NCI-H2081 treated with DMSO at 0.1 percent for 48 hours (cell line): ENCODE measurements around the gene PRELP.
"Not testable (repeated sequence)": the region's sequence is repeated elsewhere in the genome, so short reads cannot be mapped to it uniquely, and the experiment has no call there.

Experiments
- DNase-seq: peaks from one replicate; lab custom pipeline; 2025; lab: John Stamatoyannopoulos, UW

Gene PRELP

GRCh38 chr1:203454986-203455471 lies 20.6 kb upstream of the PRELP start:
- DNase-seq = no peak

DNA sequence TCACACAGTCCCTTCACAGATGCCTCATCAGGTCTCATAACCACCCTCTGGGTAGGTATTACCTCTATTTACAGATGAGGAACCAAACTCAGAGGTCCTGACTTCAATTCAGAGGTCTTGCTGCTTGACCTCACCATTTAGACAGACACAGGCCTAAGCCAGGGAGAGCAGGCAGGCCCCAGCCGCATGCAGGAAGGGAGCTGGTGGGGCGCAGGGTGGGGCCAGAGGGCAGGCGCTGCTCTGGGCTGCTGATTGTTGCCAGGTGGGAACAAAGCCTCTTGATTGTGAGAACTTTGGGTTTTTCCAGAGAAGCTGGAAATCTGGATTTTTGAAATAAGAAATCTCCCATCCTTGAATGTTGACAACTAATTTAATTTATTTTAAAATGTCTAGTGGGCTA lies 19.9 kb upstream of the PRELP start:
- DNase-seq = no peak

GRCh38 chr1:203456577-203456976 lies 19.0 kb upstream of the PRELP start:
- no peak for DNase-seq

GRCh38 chr1:203458078-203458477 lies 17.5 kb upstream of the PRELP start:
- DNase-seq = no peak

GRCh38 chr1:203459671-203460201 lies 15.9 kb upstream of the PRELP start:
- no peak for DNase-seq

GRCh38 chr1:203461717-203462116 lies 13.9 kb upstream of the PRELP start:
- DNase-seq = peak; percentile 13

DNA sequence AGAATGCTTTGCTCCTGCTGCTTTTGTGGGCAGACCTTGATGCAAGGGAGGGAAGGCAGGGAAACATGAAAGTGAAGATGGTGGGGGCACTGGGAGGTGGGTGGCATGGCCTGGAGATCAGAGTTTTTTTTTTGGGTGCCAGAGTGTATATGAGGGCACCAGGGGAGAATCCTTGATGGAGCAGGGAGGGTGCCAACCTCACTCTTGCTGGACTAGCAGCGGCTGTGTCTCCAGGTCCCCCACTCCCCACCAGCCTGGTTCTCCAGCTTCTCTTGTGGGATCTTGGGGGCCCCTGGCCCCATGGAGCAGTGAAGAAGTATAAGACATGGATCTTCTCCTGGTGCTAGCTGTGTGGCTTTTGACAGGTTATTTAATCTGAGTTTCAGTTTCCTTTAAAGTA lies 13.5 kb upstream of the PRELP start:
- no peak for DNase-seq

GRCh38 chr1:203462878-203463277 lies 12.7 kb upstream of the PRELP start:
- DNase-seq = no peak

DNA sequence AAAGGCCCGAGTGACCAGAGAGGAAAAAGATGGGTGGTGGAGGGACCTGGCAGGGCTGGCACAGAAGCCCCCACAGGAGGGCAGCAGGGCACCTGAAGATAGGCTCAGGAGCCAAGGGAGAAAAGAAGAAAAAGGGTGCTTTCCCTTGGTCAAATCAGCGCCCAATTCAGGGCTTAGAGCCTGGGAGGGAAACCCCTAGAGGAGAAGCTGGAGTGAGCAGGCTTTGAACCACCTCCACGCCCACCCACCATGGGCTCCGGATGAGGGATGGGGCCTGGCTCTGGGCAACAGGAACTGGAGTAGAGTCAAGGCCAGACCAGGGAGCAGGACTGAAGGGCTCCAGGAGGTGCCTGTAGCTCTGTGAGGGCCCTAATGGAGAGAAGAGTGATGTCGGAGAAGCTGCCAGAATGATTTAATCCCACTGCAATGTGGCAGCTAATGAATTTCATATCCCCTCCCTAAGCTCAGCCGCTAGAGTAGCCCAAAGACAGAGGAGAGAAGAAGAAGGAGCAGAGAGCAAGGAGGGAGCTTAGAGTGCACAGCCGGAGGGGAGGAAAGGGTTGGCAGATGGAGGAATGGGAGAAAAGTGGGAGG lies 12.0 kb upstream of the PRELP start:
- DNase-seq = no peak

DNA sequence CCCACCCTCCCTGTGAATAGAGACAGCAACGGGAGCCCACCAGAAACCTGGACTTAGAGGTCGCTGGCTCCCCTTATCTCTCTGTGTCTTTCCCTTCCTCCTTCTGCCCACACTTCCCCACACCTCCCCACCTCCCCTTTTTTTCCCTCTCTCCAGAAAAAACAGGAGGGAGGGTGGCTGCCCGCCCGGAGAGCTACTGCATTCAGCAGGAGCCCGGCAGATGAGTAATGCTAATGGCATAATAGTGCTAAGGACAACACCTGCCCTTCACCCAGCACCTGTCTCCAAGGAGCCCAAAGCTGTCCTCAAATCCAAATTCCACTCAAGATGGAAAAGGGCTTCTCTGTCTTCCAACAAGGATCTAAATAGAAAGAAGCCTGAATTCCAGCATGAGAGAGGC lies 11.4 kb upstream of the PRELP start:
- DNase-seq = no peak

- no peak for DNase-seq
Measured at GRCh38 chr1:203464743-203465142, 10.9 kb upstream of the PRELP start.

GRCh38 chr1:203465146-203465798 lies 10.3 kb upstream of the PRELP start:
- DNase-seq = no peak

GRCh38 chr1:203465948-203466347 lies 9.7 kb upstream of the PRELP start:
- no peak for DNase-seq

GRCh38 chr1:203466906-203467549 lies 8.6 kb upstream of the PRELP start:
- not testable (repeated sequence) for DNase-seq

- DNase-seq = no peak
Measured at GRCh38 chr1:203467550-203467921, 8.1 kb upstream of the PRELP start.

- DNase-seq = no peak
Measured at GRCh38 chr1:203468326-203468725, 7.3 kb upstream of the PRELP start.

- DNase-seq = no peak
Measured at GRCh38 chr1:203470240-203470639, 5.4 kb upstream of the PRELP start.

DNA sequence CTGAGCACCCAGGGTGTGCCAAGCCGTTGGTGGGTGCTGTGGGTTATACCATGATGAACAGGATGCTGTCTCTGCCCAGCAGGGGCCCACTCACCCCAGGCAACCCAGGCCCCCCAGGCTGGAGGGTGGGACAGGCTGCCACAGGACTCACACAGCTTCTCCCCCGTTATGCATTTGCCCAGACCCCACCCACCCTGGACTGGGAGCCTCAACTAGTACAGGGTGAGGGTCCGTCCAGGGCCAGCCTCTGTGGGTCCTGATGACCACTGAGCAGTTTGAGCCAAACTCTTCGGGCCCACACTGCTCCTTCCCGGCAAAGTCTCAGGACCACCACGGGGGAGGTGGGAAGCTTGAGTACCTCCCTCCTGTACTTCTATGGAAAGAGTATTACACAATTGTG lies 3.8 kb upstream of the PRELP start:
- no peak for DNase-seq

DNA sequence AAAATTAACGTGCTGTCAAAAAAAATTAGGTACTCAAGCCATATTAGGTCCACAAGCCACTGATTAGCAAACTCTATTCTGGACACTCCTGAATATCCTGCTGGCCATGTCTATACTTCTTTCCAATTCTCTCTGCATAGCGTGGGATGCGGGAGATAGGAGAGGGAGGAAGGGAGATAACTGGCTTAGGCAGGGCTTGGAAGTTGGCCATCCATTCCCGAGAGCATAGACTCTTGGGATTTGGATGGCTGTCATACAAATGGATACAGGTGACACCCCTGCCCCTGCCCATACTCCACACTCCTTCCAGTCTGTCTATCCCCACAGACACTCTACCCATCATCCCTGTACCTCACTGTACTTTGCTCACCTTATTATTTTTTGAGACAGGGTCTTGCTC lies 2.3 kb upstream of the PRELP start:
- DNase-seq = no peak

DNA sequence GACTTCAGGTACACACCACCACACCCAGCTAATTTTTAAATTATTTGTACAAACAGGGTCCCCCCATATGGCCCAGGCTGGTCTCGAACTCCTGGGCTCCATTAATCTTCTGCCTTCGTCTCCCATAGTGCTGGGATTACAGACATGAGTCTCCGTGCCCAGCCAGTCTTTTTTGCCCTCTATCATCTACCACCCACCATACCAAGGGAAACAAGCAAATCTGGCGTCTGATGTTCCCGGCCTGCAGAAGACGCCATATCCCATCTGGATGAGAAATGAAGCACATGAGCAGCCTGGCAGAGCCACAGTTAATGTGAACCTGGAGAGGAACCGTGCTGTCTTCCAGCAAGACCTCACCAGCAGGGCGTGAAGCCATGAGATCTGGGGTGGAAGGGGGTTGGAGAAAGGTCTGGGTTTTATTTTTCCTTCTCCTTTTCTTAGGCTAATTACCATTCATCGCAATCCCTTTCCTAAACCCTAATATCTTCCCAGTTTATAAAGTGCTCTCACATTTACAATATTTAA lies 1.8 kb upstream of the PRELP start:
- no peak for DNase-seq

DNA sequence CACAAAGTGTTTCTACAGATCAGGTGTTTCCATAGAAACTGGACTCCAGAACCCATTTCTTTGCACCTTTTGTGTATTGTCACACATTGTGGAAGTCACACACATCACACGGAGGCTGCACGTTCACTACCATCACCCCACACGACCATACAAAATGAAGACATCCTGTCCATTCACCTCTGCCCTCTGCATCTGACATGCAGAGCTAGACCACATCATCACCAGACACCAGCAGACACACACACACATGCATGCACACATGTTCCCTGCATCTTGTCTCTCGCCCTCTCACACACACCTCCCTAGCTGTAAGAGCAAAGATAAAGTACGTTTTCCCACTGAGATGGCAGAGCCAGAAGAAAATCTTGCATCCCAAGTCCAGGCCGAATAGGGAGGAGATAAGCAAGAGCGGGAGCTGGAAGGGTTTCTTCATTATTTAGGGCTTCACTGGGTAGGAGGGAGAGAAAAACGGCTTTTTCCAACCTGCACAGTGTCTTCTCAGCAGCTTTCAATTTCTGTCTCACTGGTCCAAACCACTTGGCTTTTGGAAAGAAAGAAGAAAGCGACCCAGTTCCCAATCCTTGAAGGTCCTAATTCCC lies 709 bp downstream of the PRELP start:
- DNase-seq = no peak

GRCh38 chr1:203477748-203478147 lies 2.1 kb downstream of the PRELP start:
- DNase-seq = no peak

DNA sequence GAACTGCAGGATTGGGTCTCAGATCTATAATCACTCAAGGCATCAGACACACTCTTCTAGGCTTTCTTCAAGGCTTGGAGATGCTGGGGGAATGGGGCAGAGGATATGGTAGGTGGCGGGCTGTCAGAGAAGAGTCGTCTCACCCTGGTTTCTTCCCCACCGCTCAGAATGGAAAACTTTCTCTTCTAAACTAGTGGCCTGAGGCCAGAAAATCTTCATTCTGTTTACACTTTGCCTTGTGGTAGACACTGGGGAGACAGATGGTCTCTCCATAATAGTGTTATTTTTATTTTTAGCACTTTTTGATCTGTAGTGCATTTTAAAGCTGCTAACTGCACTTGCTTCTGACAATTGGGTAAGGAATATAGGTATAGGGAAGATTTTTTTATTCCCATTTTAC lies 2.6 kb downstream of the PRELP start:
- DNase-seq = no peak
